ENCODE measurements around the gene PLPP2. TPM values are rescaled to one million over a fixed set of nuclear protein-coding genes. Genes with fewer than 3 reads are reported as not detected.
A peak's percentile ranks its signal among the peaks of the same experiment; 100 is the strongest.

The PLPP2 gene
- total and polyA plus RNA-seq, 9 of the 15 experiments (the other 6 are each of a cell fraction or from before 2014, with no cell fraction given): 0.51 to 4.4 (median 2.2) TPM; not detected in 1

DNA sequence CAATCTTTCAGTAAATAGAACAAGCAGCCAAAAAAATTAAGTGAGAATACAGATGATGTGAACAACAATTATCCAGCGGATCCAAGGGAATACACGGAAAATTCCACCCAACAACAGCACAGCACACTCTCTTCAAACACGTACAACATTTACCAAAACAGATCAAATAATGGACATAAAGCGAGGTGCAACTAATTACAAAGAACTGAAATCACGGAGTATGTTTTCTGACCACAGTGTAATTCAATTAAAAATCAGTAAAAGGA lies 27.2 kb upstream of the PLPP2 start:
- CTCF ChIA-PET (ENCODE audit: low intra/inter-chr PET ratio): no interaction called here
- Histone ChIP-seq H2AFZ (ENCODE audit: low read depth, low read length) (no peak overlapping the region), H3K4me1 (replicated peaks in 1 of 2; ENCODE audit: control insufficient read depth in 2 of 2, insufficient read depth in 2 of 2, low read length in 2 of 2) (no peaks in the 10 kb centered on the region; a peak in 2 of 5 replicates), H3K79me2 (ENCODE audit: control insufficient read depth, insufficient read depth, low read length) (peaks cover 26% of the 10 kb centered on the region; the same call in 2 of the 3 replicates), H4K20me1 (replicated peaks; ENCODE audit: control insufficient read depth, insufficient read depth, low read length) (no peaks in the 10 kb centered on the region), H3K9ac (ENCODE audit: insufficient read depth in 1 of 2, low read depth in 2 of 2, low read length in 2 of 2) (no peak overlapping the region), H3K36me3 (ENCODE audit: control insufficient read depth, insufficient read depth, low read length) (peaks cover 72% of the 10 kb centered on the region), H3K4me2 (ENCODE audit: insufficient read depth, low read length) (no peak overlapping the region), H3K4me3 (no peak overlapping the region), H3K9me1 (ENCODE audit: control insufficient read depth, insufficient read depth, low read length) (no peaks in the 10 kb centered on the region), H3K9me3 (replicated peaks; ENCODE audit: control insufficient read depth, insufficient read depth, low read depth, low read length) (peaks cover 14% of the 10 kb centered on the region), H3K27me3 (ENCODE audit: control insufficient read depth in 2 of 2, insufficient read depth in 2 of 2, low read length in 2 of 2) (no peaks in the 10 kb centered on the region), H3K27ac (ENCODE audit: extremely low read depth, low read depth, low read length) (no peak overlapping the region)
- intact Hi-C loops (cut with micrococcal nuclease) (no loop called here), in situ Hi-C loops (cut with MboI) (no loop called here)
- BruUV-seq (replicated peaks): no TSS peak
- WGBS (ENCODE audit: insufficient coverage, low coverage, missing lambda C conversion rate): 82% methylated on average over 5 of the region's 5 CpGs
- ATAC-seq (no peak), FAIRE-seq (no peak), DNase-seq (ENCODE audit: extremely low read depth in 1 of 4, low spot score in 3 of 4) (no peak)
- TF ChIP-seq ZBTB8A (IDR thresholded peaks at IDR 0.05; ENCODE audit: partially characterized antibody) (no peak), EHMT2 (IDR thresholded peaks at IDR 0.05) (no peak), CREBBP (IDR thresholded peaks at IDR 0.05; ENCODE audit: low read depth, low read length) (no peak), NR2C2 (CRISPR knock-in tag; IDR thresholded peaks at IDR 0.05) (no peak), NR2C2 (tag; IDR thresholded peaks at IDR 0.05) (no peak)
- POLR2A ChIA-PET: interaction anchor here (0.9 kb wide), 1 partner anchor 24 kb away, joined by 3 read pairs; no protein-coding TSS in a partner anchor

DNA sequence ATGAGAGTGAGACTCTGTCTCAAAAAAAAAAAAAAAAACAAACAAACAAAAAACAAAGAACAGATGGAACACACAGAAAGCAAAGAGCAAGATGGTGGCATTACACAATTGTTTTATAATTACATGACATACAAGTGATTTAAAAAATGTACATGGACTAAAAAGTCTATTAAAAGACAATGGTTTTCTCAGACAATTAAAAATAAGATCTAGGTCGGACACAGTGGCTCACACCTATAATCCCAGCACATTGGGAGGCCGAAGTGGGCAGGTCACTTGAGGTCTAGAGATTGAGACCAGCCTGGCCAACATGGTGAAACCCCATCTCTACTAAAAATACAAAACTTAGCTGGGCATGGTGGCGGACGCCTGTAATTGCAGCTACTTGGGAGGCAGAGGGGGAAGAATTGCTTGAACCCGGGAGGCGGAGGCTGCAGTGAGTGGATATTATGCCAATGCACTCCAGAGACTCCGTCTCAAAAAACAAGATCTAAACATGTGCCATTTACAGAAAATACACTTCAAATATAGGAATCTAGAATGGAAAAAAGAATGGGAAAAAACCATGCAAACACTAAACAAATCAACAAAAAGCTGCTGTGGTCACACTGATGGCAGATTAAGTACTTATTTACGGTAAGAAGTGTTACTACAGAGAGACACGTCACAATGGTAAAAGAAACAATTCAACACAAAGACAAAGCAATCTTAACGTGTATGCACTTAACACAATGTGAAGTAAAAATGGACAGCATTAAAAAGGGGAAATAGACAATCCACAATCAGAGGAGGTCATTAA lies 26.7 kb upstream of the PLPP2 start:
- peaks cover 71% of the 10 kb centered on the region for H3K36me3 ChIP-seq (ENCODE audit: control insufficient read depth, insufficient read depth, low read length)
- BruUV-seq (replicated peaks): no TSS peak
- no peaks in the 10 kb centered on the region for H3K27me3 ChIP-seq (ENCODE audit: control insufficient read depth in 2 of 2, insufficient read depth in 2 of 2, low read length in 2 of 2)
- peaks cover 0 to 4% of the 10 kb centered on the region in 2 experiments; a peak in 2 of 5 replicates for H3K4me1 ChIP-seq (replicated peaks in 1 of 2; ENCODE audit: control insufficient read depth in 2 of 2, insufficient read depth in 2 of 2, low read length in 2 of 2)
- no peak overlapping the region for H3K4me3 ChIP-seq
- no peak for ATAC-seq
- peaks cover 11% of the 10 kb centered on the region for H3K9me3 ChIP-seq (replicated peaks; ENCODE audit: control insufficient read depth, insufficient read depth, low read depth, low read length)
- H3K79me2 ChIP-seq (ENCODE audit: control insufficient read depth, insufficient read depth, low read length): peaks cover 26% of the 10 kb centered on the region; the same call in 2 of the 3 replicates
- intact Hi-C loops (cut with micrococcal nuclease): no loop called here
- no peak overlapping the region for H3K27ac ChIP-seq (ENCODE audit: extremely low read depth, low read depth, low read length)
- no peak overlapping the region for H3K4me2 ChIP-seq (ENCODE audit: insufficient read depth, low read length)
- ChIA-PET POLR2A (interaction anchor here (0.6 kb wide), 1 partner anchor 26 kb away, joined by 3 read pairs; no protein-coding TSS in a partner anchor), CTCF (ENCODE audit: low intra/inter-chr PET ratio) (no interaction called here)
- WGBS (ENCODE audit: insufficient coverage, low coverage, missing lambda C conversion rate): 94% methylated on average over 10 of the region's 10 CpGs
- in situ Hi-C loops (cut with MboI): no loop called here
- no peak overlapping the region for H3K9ac ChIP-seq (ENCODE audit: insufficient read depth in 1 of 2, low read depth in 2 of 2, low read length in 2 of 2)
- TF ChIP-seq ZNF146 (CRISPR knock-in tag; IDR thresholded peaks at IDR 0.05; ENCODE audit: unreplicated experiment) (no peak), ZNF507 (tag; conservative IDR thresholded peaks at IDR 0.05) (peak; percentile 94)
- H4K20me1 ChIP-seq (replicated peaks; ENCODE audit: control insufficient read depth, insufficient read depth, low read length): no peaks in the 10 kb centered on the region
- DNase-seq (ENCODE audit: extremely low read depth in 1 of 4, low spot score in 3 of 4): no peak
- H2AFZ ChIP-seq (ENCODE audit: low read depth, low read length): no peak overlapping the region
- peak; percentile 40 for FAIRE-seq
- no peaks in the 10 kb centered on the region for H3K9me1 ChIP-seq (ENCODE audit: control insufficient read depth, insufficient read depth, low read length)

Measured in K562 (cell line).